ENCODE results near the gene RANBP10. TPM values are rescaled to one million over a fixed set of nuclear protein-coding genes. Genes with fewer than 3 reads are reported as not detected.

Gene RANBP10
- total and polyA plus RNA-seq, 4 donors, result 9.8 to 15.5 (median 13.8) TPM

DNA sequence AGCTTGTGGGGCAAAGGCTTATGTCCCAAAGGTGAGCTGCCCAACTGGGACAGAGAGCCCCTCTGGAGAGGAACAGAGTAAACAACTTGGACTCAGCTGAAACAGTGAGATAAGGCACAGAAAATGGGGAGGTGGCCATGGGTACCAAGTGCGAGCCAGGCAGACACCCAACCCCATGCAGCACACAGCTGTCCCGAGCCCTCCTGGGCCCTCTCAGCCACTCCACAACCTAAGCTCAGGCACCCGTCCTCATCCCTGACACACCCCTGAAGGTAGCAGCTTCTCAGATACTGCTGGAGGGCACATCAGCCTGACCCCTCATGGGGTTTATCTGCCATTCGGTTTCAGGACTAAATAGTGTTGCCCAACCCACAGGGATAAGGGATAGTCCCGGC lies 82.5 kb downstream of the RANBP10 start:
- peaks cover 14 to 49% (median 33%) of the 10 kb centered on the region in 4 donors for H3K4me1 ChIP-seq (ENCODE audit: control insufficient read depth in 4 of 4, insufficient read depth in 4 of 4, low read length in 3 of 4)
- no peaks in the 10 kb centered on the region for H3K9me3 ChIP-seq (ENCODE audit: control insufficient read depth in 4 of 4, low read length in 3 of 4)
- 86% methylated on average over 5 of the region's 5 CpGs for WGBS
- H3K36me3 ChIP-seq (ENCODE audit: control insufficient read depth in 4 of 4, insufficient read depth in 3 of 4, low read depth in 1 of 4, low read length in 3 of 4), result peaks cover 3 to 18% (median 9%) of the 10 kb centered on the region in 4 donors
- no peaks in the 10 kb centered on the region for H3K27me3 ChIP-seq (ENCODE audit: control insufficient read depth in 4 of 4, insufficient read depth in 4 of 4, low read length in 3 of 4)
- H3K27ac ChIP-seq (ENCODE audit: low read depth in 1 of 2, low read length in 2 of 2), result peak overlapping the region in 1 of 2 donors; percentile 8
- DNase-seq (ENCODE audit: low spot score), result no peak
- TF ChIP-seq, protein P1, sequence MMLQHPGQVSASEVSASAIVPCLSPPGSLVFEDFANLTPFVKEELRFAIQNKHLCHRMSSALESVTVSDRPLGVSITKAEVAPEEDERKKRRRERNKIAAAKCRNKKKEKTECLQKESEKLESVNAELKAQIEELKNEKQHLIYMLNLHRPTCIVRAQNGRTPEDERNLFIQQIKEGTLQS (IDR thresholded peaks at IDR 0.05), result no peak
- TF ChIP-seq HNF4G (IDR thresholded peaks at IDR 0.05) (no peak), SP1 (IDR thresholded peaks at IDR 0.05) (no peak), GABPA (IDR thresholded peaks at IDR 0.05 in 1 of 2, conservative IDR thresholded peaks at IDR 0.05 in 1 of 2) (no peak), FOXA2 (IDR thresholded peaks at IDR 0.05) (no peak), NR2F2 (IDR thresholded peaks at IDR 0.05) (no peak), YY1 (IDR thresholded peaks at IDR 0.05) (no peak), EGR1 (IDR thresholded peaks at IDR 0.05; ENCODE audit: low read depth in 2 of 2) (no peak), FOXA1 (IDR thresholded peaks at IDR 0.05) (no peak), HNF4A (conservative IDR thresholded peaks at IDR 0.05) (no peak), TAF1 (conservative IDR thresholded peaks at IDR 0.05) (no peak)
- TF ChIP-seq, protein P2, sequence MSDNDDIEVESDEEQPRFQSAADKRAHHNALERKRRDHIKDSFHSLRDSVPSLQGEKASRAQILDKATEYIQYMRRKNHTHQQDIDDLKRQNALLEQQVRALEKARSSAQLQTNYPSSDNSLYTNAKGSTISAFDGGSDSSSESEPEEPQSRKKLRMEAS (IDR thresholded peaks at IDR 0.05), result no peak
- TF ChIP-seq, protein P3, sequence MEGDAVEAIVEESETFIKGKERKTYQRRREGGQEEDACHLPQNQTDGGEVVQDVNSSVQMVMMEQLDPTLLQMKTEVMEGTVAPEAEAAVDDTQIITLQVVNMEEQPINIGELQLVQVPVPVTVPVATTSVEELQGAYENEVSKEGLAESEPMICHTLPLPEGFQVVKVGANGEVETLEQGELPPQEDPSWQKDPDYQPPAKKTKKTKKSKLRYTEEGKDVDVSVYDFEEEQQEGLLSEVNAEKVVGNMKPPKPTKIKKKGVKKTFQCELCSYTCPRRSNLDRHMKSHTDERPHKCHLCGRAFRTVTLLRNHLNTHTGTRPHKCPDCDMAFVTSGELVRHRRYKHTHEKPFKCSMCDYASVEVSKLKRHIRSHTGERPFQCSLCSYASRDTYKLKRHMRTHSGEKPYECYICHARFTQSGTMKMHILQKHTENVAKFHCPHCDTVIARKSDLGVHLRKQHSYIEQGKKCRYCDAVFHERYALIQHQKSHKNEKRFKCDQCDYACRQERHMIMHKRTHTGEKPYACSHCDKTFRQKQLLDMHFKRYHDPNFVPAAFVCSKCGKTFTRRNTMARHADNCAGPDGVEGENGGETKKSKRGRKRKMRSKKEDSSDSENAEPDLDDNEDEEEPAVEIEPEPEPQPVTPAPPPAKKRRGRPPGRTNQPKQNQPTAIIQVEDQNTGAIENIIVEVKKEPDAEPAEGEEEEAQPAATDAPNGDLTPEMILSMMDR (IDR thresholded peaks at IDR 0.05; ENCODE audit: low read depth, low read length, missing input control), result no peak
- TF ChIP-seq, protein P4, sequence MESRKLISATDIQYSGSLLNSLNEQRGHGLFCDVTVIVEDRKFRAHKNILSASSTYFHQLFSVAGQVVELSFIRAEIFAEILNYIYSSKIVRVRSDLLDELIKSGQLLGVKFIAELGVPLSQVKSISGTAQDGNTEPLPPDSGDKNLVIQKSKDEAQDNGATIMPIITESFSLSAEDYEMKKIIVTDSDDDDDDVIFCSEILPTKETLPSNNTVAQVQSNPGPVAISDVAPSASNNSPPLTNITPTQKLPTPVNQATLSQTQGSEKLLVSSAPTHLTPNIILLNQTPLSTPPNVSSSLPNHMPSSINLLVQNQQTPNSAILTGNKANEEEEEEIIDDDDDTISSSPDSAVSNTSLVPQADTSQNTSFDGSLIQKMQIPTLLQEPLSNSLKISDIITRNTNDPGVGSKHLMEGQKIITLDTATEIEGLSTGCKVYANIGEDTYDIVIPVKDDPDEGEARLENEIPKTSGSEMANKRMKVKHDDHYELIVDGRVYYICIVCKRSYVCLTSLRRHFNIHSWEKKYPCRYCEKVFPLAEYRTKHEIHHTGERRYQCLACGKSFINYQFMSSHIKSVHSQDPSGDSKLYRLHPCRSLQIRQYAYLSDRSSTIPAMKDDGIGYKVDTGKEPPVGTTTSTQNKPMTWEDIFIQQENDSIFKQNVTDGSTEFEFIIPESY (IDR thresholded peaks at IDR 0.05), result no peak
- TF ChIP-seq, protein P5, sequence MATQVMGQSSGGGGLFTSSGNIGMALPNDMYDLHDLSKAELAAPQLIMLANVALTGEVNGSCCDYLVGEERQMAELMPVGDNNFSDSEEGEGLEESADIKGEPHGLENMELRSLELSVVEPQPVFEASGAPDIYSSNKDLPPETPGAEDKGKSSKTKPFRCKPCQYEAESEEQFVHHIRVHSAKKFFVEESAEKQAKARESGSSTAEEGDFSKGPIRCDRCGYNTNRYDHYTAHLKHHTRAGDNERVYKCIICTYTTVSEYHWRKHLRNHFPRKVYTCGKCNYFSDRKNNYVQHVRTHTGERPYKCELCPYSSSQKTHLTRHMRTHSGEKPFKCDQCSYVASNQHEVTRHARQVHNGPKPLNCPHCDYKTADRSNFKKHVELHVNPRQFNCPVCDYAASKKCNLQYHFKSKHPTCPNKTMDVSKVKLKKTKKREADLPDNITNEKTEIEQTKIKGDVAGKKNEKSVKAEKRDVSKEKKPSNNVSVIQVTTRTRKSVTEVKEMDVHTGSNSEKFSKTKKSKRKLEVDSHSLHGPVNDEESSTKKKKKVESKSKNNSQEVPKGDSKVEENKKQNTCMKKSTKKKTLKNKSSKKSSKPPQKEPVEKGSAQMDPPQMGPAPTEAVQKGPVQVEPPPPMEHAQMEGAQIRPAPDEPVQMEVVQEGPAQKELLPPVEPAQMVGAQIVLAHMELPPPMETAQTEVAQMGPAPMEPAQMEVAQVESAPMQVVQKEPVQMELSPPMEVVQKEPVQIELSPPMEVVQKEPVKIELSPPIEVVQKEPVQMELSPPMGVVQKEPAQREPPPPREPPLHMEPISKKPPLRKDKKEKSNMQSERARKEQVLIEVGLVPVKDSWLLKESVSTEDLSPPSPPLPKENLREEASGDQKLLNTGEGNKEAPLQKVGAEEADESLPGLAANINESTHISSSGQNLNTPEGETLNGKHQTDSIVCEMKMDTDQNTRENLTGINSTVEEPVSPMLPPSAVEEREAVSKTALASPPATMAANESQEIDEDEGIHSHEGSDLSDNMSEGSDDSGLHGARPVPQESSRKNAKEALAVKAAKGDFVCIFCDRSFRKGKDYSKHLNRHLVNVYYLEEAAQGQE (IDR thresholded peaks at IDR 0.05), result no peak
- no peak overlapping the region for H3K4me3 ChIP-seq (ENCODE audit: low read depth in 1 of 3, low read length in 3 of 3)
- H3K9ac ChIP-seq (ENCODE audit: low read depth in 1 of 2, low read length in 2 of 2), result no peak overlapping the region

Data from liver (tissue), 9 donors.